Right atrium auricular region (tissue), 2 donors: ENCODE measurements around the gene F11. TPM values are rescaled to one million over a fixed set of nuclear protein-coding genes. Genes with fewer than 3 reads are reported as not detected.
"Not testable (repeated sequence)": the region's sequence is repeated elsewhere in the genome, so short reads cannot be mapped to it uniquely, and the experiment has no call there.

Source experiments
- DNase-seq: peaks from one replicate; pipeline ENCODE4 v3.0.0-alpha.2; 2019; ENCODE audit warnings: low spot score
- H3K27ac ChIP-seq, 2 donors: fragments of 200-600 bp; sonication (generic); 1 replicate in 1 of 2; 2 replicates in 1 of 2; pipeline ENCODE4 v1.5.1; 2016 to 2019
- H3K27me3 ChIP-seq, 2 donors: fragments of 200-600 bp; sonication (generic); one replicate each; pipeline versions ENCODE4 v1.5.1 to v1.6.0; 2017 to 2019
- H3K36me3 ChIP-seq: fragments of 200-600 bp; sonication (generic); one replicate; pipeline ENCODE4 v1.5.1; 2016
- H3K4me1 ChIP-seq, 2 donors: fragments of 200-600 bp; sonication (generic); one replicate each; pipeline versions ENCODE4 v1.5.1 to v1.6.0; 2017 to 2019
- H3K4me3 ChIP-seq, 2 donors: fragments of 200-600 bp; sonication (generic); 1 replicate in 1 of 2; 2 replicates in 1 of 2; pipeline ENCODE4 v1.5.1; 2017 to 2019; ENCODE audit warnings: mild to moderate bottlenecking in 1 of 2, moderate library complexity in 1 of 2
- H3K9me3 ChIP-seq, 2 donors: fragments of 200-600 bp; sonication (generic); one replicate each; pipeline ENCODE4 v1.5.1; 2019
- total RNA-seq, 2 donors: library from RNA; depleted of rRNA; stranded (reverse); fragments of >200 nt; gene quantifications; one replicate each; pipeline ENCODE4 v1.1.0, GENCODE V29; 2016
- TF ChIP-seq, protein P1 (sequence below), 2 donors: fragments of 200-600 bp; sonication (generic); IDR thresholded peaks; one replicate each; pipeline ENCODE4 v1.5.1; 2019; ENCODE audit warnings: antibody characterized with exemption in 2 of 2

The F11 gene
- total RNA-seq, 2 donors from 2014 or later, result not detected

DNA sequence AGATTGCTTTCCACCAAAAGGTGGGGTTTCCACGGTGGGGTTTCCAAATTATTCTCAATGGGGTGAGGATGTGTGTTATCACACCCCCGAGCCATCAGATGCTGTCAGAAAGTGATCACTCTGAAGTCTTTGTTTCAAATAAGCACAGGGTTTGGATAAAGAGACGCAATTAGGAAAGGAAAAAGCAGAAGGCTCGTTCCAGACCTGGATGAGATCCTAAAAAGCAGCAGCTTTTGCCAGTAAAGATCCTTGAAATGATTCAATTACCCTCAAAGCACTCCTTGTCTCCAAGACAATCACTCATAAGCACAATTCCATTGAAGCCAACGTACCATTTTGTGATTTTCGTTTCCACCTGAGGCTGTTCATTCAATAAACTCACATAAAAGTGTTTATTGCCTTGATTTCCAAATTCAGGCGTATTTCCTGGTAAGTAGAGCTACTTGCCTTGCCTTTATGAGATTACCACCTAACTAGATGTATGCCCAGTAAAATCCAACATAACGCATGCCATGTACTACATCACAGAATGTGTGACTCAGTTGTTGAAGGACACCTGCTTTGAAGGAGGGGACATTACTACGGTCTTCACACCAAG lies 5.2 kb downstream of the F11 start:
- Histone ChIP-seq H3K4me3 (no peak overlapping the region), H3K27me3 (no peaks in the 10 kb centered on the region), H3K27ac (no peak overlapping the region), H3K9me3 (no peaks in the 10 kb centered on the region), H3K4me1 (no peaks in the 10 kb centered on the region), H3K36me3 (no peaks in the 10 kb centered on the region)
- TF ChIP-seq, protein P1, sequence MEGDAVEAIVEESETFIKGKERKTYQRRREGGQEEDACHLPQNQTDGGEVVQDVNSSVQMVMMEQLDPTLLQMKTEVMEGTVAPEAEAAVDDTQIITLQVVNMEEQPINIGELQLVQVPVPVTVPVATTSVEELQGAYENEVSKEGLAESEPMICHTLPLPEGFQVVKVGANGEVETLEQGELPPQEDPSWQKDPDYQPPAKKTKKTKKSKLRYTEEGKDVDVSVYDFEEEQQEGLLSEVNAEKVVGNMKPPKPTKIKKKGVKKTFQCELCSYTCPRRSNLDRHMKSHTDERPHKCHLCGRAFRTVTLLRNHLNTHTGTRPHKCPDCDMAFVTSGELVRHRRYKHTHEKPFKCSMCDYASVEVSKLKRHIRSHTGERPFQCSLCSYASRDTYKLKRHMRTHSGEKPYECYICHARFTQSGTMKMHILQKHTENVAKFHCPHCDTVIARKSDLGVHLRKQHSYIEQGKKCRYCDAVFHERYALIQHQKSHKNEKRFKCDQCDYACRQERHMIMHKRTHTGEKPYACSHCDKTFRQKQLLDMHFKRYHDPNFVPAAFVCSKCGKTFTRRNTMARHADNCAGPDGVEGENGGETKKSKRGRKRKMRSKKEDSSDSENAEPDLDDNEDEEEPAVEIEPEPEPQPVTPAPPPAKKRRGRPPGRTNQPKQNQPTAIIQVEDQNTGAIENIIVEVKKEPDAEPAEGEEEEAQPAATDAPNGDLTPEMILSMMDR (IDR thresholded peaks at IDR 0.05), result no peak
- DNase-seq, result no peak

DNA sequence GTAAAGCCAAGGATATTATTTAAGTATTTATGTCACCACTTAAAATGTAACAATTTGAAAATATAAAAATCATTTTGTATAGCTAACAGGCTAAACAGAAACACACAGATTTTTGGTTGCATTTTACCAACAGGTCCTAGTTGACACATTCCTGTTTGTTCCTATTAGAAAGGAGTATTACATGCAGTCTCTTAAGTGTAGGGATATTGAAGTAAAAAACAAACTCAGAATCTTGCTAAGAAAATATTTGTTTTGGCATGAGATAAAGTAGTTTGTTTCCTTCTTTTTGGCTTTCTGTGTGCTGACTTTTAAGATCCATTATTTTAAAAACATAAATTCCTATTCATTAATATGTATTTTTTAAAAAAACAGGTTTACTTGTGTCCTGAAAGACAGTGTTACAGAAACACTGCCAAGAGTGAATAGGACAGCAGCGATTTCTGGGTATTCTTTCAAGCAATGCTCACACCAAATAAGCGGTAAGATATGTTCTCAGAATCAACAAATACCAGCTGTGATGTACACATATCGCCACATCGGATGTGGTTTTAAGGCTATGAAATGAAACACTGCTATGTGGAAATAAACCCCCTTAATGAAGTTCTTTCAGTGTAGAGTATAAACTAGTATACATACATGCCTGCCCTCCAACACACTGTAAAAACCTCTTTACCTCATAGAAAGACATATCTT lies 6.9 kb downstream of the F11 start:
- no peak overlapping the region for H3K27ac ChIP-seq

DNA sequence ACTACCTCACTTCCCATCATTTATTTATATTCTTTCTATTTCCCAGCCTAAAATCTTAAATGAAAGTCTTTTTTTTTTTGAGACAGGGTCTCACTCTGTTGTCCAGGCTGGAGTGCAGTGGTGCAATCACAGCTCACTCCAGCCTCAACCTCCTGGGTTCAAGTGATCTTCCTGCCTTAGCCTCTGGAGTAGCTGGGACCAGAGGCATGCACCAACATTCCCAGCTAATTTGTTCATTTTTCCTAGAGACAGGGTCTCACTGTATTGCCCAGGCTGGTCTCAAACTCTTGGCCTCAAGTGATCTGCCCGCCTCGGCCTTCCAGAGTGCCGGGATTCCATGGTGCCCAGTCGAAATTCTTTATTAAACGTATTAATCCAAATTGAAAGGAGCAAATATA lies 7.4 kb downstream of the F11 start:
- not testable (repeated sequence) for DNase-seq, H3K27me3 ChIP-seq, H3K4me1 ChIP-seq, H3K27ac ChIP-seq, H3K9me3 ChIP-seq, H3K4me3 ChIP-seq, H3K36me3 ChIP-seq

More for the DNA sequence above, 6.9 kb downstream of the F11 start:
- no peaks in the 10 kb centered on the region for H3K9me3 ChIP-seq
- no peaks in the 10 kb centered on the region for H3K36me3 ChIP-seq
- H3K27me3 ChIP-seq, result no peaks in the 10 kb centered on the region
- no peak overlapping the region for H3K4me3 ChIP-seq
- H3K4me1 ChIP-seq, result no peaks in the 10 kb centered on the region
- TF ChIP-seq, protein P1 (IDR thresholded peaks at IDR 0.05), result no peak
- no peak for DNase-seq

DNA sequence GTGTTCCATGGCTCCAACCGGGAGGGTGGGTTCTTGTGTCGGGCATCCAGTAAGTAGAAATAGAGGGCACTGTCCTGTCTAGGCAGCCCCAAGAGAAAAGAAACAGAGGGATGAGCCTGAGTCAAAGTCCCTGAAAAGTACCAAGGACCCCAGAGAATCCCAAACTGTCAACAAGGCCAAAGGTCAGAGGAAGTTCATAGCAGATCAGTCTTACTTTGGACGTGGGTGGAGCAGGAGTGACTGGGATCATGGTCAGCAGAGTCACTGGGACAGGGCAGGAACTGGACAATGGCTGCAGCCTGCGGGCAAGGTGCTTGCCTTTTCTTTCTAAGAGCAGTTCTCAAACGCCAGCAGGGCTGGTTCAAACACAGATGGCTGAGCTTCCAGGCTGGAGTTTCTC lies 17.3 kb downstream of the F11 start:
- Histone ChIP-seq H3K27me3 (no peaks in the 10 kb centered on the region), H3K27ac (no peak overlapping the region), H3K4me3 (no peak overlapping the region), H3K9me3 (no peaks in the 10 kb centered on the region), H3K36me3 (no peaks in the 10 kb centered on the region), H3K4me1 (no peaks in the 10 kb centered on the region)
- no peak for DNase-seq
- TF ChIP-seq, protein P1 (IDR thresholded peaks at IDR 0.05), result no peak

DNA sequence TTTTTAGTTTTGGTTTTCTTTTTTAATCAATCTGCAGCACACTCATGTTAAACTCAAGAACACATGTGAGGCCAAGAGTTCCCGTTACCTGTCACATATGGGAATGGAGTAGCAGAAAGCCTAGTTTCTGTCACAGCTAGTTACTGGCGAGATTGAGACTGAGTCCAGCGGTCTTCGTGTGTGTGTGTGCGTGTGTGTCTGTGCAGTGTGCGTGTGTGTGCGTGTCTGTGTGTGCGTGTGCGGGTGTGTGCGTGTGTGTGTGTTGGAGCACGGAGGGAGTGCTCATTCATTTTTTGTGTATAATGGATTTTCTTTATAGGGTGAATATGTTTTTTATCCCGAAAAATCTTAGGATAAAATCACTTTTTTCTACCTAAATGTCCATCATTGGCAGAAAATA lies 19.2 kb downstream of the F11 start:
- TF ChIP-seq, protein P1 (IDR thresholded peaks at IDR 0.05), result no peak
- Histone ChIP-seq H3K27ac (no peak overlapping the region), H3K4me1 (no peaks in the 10 kb centered on the region), H3K4me3 (no peak overlapping the region), H3K36me3 (no peaks in the 10 kb centered on the region), H3K9me3 (no peaks in the 10 kb centered on the region), H3K27me3 (no peaks in the 10 kb centered on the region)
- DNase-seq, result no peak

DNA sequence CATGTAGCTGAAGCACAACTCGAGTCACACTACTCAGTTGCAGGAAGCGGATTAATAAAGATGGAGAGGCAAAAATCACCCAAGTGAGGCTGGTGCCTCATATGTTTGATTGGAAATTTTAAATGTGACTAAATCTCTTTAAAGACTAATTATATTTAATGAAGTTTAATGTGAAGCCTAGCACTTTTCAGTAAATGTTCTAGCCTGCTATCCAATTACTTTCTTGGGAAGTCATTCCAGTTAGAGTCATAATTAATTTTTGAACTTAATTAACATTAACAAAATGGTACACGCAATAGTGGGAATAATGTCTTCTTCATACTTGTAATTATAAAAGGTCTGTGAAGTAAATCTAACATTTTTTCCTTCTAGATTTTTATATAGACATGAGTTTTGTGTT lies 20.6 kb downstream of the F11 start:
- Histone ChIP-seq H3K4me1 (no peaks in the 10 kb centered on the region), H3K27me3 (no peaks in the 10 kb centered on the region), H3K36me3 (no peaks in the 10 kb centered on the region), H3K27ac (no peak overlapping the region), H3K9me3 (no peaks in the 10 kb centered on the region), H3K4me3 (no peak overlapping the region)
- DNase-seq, result no peak
- TF ChIP-seq, protein P1 (IDR thresholded peaks at IDR 0.05), result no peak
